ENCODE measurements around the gene UBE2A.

The UBE2A gene

GRCh38 chrX:119614776-119615175 lies 40.4 kb downstream of the UBE2A start:
- DNase-seq = no peak

GRCh38 chrX:119617517-119618164 lies 43.3 kb downstream of the UBE2A start:
- no peak for DNase-seq

GRCh38 chrX:119618439-119618838 lies 44.1 kb downstream of the UBE2A start:
- DNase-seq = no peak

GRCh38 chrX:119622356-119623232 lies 48.2 kb downstream of the UBE2A start:
- DNase-seq = no peak

- DNase-seq = no peak
Observed at GRCh38 chrX:119624417-119624816, 50.1 kb downstream of the UBE2A start.

- no peak for DNase-seq
Observed at GRCh38 chrX:119624951-119625668, 50.7 kb downstream of the UBE2A start.

- no peak for DNase-seq
Observed at GRCh38 chrX:119625843-119626242, 51.5 kb downstream of the UBE2A start.

Data from amniotic stem cell (primary cell).